CD4-positive, alpha-beta T cell treated with Interferon alpha-2 for 1 hour (primary cell): Measurements from ENCODE around the gene MATR3.
A peak's percentile ranks its signal among the peaks of the same experiment; 100 is the strongest.
"Not testable (repeated sequence)": the region's sequence is repeated elsewhere in the genome, so short reads cannot be mapped to it uniquely, and the experiment has no call there.

ENCODE experiments used
- DNase-seq, 2 donors: peaks; one replicate each; pipeline ENCODE4 v3.0.0-alpha.2; 2020 to 2022

Gene MATR3

GRCh38 chr5:139293507-139294373 lies at the start of gene MATR3:
Gene MATR3, plus strand, starts transcription at chr5:139293740. Its CDS starts 13,676 bp downstream, at chr5:139307416.
- peak; percentile 92 to 94 for DNase-seq

GRCh38 chr5:139245637-139246339 lies 47.8 kb upstream of the MATR3 start:
- no peak for DNase-seq

- peak in 1 of 2 donors; percentile 41 for DNase-seq
Observed at GRCh38 chr5:139246394-139246793, 47.1 kb upstream of the MATR3 start.

GRCh38 chr5:139248826-139249453 lies 44.6 kb upstream of the MATR3 start:
- no peak for DNase-seq

GRCh38 chr5:139251281-139251687 lies 42.3 kb upstream of the MATR3 start:
- peak; percentile 26 to 58 for DNase-seq

GRCh38 chr5:139251695-139252288 lies 41.7 kb upstream of the MATR3 start:
- DNase-seq, result no peak

GRCh38 chr5:139253115-139253514 lies 40.4 kb upstream of the MATR3 start:
- no peak for DNase-seq

- no peak for DNase-seq
Observed at GRCh38 chr5:139256820-139257219, 36.7 kb upstream of the MATR3 start.

- DNase-seq, result no peak
Observed at GRCh38 chr5:139262059-139262741, 31.3 kb upstream of the MATR3 start.

GRCh38 chr5:139262742-139263445 lies 30.6 kb upstream of the MATR3 start:
- peak; percentile 68 to 71 for DNase-seq

GRCh38 chr5:139263536-139263935 lies 30.0 kb upstream of the MATR3 start:
- DNase-seq, result no peak

GRCh38 chr5:139263946-139264345 lies 29.6 kb upstream of the MATR3 start:
- DNase-seq, result no peak

GRCh38 chr5:139265001-139265400 lies 28.5 kb upstream of the MATR3 start:
- DNase-seq, result no peak

- no peak for DNase-seq
Observed at GRCh38 chr5:139266236-139266635, 27.3 kb upstream of the MATR3 start.

GRCh38 chr5:139267481-139267880 lies 26.1 kb upstream of the MATR3 start:
- DNase-seq, result no peak

- DNase-seq, result peak in 1 of 2 donors; percentile 31
Observed at GRCh38 chr5:139268364-139269202, 25.0 kb upstream of the MATR3 start.

- not testable (repeated sequence) for DNase-seq
Observed at GRCh38 chr5:139270718-139271117, 22.8 kb upstream of the MATR3 start.

GRCh38 chr5:139271201-139272027 lies 22.1 kb upstream of the MATR3 start:
- no peak for DNase-seq

- DNase-seq, result peak in 1 of 2 donors; percentile 56
Observed at GRCh38 chr5:139272471-139273321, 20.8 kb upstream of the MATR3 start.
